SIG-M5 (cell line): ENCODE results near the gene PLGRKT.
"Not testable (repeated sequence)": the region's sequence is repeated elsewhere in the genome, so short reads cannot be mapped to it uniquely, and the experiment has no call there.

ENCODE experiments used
- DNase-seq: peaks from one replicate; lab custom pipeline; 2025; lab: John Stamatoyannopoulos, UW

Gene PLGRKT

DNA sequence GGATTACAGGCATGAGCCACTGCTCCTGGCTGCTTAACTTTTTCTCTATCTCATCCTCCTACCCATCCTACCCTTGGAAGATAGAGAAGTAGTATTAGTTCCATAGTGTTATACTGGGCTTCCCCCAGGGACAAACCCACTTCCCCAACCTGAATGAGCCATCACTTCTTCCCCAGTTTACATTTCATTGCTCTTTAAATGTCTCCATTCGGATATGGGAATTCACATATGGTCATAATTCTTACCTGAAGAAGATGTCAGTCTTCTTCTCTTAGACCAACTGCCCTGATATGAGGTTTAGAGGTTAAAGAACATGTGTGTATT is 14.5 kb upstream of the PLGRKT start:
- no peak for DNase-seq

DNA sequence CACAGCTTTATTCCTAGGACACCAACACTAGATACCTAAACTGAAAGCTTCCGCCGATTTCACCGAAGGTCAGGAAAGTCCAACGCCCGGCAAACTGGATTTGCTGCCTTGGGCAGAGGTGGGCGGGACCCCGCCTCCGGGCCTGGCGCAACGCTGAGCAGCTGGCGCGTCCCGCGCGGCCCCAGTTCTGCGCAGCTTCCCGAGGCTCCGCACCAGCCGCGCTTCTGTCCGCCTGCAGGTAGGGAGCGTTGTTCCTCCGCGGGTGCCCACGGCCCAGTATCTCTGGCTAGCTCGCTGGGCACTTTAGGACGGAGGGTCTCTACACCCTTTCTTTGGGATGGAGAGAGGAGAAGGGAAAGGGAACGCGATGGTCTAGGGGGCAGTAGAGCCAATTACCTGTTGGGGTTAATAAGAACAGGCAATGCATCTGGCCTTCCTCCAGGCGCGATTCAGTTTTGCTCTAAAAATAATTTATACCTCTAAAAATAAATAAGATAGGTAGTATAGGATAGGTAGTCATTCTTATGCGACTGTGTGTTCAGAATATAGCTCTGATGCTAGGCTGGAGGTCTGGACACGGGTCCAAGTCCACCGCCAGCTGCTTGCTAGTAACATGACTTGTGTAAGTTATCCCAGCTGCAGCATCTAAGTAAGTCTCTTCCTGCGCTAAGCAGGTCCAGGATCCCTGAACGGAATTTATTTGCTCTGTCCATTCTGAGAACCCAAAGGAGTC is 12.8 kb upstream of the PLGRKT start, which contains the start of gene CD274:
Gene CD274, plus strand, starts transcription at position 184 of the 733 bp plus-strand sequence. CDS start 5,572 bp downstream, outside the sequence.
- DNase-seq = no peak

DNA sequence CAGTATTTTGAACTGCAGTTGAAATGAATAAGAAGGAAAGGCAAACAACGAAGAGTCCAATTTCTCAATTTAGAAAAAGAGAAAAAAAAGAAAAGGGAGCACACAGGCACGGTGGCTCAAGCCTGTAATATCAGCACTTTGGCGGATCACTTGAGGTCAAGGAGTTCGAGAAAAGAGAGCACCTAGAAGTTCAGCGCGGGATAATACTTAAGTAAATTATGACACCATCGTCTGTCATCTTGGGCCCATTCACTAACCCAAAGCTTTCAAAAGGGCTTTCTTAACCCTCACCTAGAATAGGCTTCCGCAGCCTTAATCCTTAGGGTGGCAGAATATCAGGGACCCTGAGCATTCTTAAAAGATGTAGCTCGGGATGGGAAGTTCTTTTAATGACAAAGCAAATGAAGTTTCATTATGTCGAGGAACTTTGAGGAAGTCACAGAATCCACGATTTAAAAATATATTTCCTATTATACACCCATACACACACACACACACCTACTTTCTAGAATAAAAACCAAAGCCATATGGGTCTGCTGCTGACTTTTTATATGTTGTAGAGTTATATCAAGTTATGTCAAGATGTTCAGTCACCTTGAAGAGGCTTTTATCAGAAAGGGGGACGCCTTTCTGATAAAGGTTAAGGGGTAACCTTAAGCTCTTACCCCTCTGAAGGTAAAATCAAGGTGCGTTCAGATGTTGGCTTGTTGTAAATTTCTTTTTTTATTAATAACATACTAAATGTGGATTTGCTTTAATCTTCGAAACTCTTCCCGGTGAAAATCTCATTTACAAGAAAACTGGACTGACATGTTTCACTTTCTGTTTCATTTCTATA is 12.0 kb upstream of the PLGRKT start:
- no peak for DNase-seq

DNA sequence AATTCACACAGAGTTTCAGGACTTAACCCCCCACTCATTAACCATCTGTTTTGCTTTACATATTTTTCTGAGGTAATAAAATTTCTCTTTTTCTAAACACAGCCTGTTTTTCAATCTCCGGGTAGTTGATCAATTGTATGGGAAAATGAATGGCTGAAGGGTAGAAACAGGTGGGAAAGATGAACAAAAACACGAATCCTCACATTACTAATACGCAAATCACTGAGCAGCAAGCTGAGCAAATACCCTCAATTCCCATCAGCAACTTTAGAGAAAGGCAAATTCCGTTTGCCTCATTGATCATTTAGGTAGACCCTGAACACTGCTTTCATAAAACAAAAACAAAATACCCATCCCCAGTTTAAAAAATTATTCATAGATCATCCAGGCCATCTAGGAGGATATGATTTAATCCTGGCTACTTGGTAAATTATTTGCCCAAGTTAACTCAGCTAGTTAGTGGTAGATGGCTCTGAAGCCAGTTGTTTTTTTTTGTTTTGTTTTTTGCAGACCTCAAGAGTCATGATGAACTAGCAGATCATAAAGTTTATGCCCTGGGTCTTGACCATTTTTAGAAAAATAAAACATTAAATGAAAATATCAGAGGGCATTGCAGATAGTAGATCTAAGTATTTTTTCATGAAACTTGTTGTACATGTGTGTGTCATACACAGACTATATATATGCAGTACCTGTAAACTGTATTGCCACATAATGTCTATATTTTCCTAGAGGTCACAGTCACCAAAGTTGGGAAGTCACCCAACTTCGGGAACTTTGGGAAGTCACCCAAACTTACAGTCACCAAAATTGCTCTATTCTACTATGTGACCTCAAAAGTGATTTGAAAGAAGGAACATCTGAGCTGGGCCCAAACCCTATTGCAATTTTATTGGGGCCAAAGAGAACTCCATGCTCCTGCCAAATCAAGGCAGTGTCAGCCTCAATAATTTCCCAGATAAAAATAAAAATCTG is 11.0 kb upstream of the PLGRKT start:
- DNase-seq = no peak

DNA sequence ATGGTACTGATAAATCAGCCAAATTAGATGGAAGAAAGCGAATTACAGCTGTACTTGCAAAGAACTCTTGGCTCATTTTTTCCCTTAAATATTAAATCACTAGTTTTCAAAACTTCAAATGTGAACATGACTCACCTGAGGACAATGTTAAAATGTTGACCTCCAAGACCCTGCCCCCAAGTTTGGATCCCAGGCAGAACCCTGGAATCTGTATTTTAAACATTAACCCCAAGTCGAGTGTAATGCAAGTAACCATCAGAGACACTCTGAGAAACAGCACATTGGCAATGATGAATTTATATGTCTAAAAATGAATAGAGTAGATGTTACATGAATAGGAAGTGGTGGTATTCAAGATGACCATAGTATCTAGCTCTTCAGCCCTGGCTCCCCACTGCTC is 10.3 kb upstream of the PLGRKT start:
- no peak for DNase-seq

DNA sequence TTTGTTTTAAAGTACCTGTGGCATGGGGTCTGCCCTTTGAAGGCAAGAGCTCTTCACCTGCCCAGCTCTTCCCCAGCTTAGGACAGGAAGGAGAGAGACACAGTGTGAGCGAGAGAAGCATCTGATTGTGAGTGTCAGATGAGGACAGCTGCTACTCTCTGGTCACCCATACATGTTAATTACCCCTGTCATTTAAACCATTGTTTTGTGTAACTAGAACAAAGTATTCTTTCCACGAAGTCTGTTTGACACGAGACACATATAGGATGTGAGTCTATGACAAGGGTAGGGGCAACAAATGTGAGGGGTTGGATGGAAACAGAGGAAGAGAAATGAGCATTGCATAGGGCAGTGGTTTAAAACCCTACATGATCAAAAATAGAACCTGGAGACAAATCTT is 9.6 kb upstream of the PLGRKT start:
- DNase-seq = no peak

DNA sequence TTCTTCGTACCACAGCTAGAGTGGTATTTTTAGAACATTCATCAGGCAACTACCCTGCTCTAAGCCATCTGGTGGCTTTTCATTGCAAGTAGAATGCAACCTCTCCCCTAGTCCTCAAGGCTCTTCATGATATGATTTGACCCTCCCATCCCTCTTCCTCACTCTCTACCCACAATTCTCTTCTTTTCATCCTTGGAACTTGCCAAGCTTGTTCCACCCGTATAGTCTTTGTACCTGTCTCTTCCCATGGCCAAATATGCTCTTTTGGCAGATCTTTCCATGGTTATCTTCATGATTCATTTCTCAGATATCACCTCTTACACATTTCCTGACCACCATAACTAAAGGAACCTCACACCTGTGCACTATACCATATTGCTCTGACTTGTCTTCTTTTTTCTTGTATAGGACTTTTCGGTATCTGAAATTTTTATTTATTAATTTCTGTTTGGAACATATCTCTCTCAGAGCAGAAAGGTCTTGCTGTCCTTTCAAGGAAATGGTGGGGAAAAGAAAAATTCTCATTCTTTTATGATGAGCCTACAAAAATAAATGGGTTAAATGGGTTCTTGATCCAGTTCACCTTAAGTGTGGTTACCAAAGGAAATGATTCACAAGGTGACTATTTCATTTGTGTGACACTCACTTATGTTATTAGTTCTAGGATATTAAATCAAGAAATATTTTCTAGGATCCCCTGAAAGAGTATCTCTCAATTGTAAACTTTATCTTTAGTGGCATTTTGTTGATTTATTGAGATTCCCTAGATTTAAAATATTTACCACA is 8.9 kb upstream of the PLGRKT start:
- no peak for DNase-seq

DNA sequence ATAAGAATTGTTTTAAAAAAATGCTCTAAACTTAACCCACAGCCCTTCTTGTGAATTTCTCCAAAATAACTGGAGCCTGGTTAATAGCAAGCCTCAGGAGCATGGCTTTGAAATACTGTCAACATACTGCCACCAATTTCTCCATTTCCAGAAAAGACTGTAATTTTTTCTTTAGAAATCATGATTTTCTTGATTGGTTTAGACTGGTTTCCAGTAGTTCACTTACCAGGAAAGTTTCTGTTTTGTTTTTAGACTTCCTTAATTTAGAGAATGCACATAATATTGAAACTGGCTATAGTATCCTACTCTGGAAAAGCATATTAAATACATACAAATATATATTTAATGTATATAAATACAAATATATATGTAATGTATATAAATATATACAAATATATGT is 8.2 kb upstream of the PLGRKT start:
- no peak for DNase-seq

DNA sequence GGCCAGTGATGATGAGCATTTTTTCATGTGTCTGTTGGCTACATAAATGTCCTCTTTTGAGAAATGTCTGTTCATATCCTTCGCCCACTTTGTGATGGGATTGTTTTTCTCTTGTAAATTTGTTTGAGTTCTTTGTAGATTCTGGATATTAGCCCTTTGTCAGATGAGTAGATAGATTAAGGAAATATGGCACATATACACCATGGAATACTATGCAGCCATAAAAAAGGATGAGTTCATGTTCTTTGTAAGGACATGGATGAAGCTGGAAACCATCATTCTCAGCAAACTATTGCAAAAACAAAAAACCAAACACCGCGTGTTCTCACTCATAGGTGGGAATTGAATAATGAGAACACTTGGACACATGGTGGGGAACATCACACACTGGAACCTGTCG is 7.4 kb upstream of the PLGRKT start:
- not testable (repeated sequence) for DNase-seq

DNA sequence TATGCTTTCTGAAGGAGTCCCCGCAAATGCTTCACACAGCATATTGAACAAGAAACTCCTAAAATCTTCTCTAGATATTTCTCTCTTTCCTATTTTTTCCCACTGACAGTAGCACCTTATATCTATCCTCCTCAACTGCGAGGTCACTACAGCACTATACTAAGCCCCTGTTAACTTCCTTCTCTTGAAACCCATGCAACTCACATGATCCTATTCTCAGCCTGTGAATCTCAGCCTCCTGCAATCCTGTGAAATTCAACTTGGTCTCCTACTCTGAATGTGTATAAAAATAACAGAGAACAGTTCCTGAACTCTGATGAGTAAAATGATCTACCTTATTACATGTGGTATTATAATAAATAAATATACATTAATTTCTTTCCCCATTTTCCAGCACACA is 6.1 kb upstream of the PLGRKT start:
- DNase-seq = no peak

DNA sequence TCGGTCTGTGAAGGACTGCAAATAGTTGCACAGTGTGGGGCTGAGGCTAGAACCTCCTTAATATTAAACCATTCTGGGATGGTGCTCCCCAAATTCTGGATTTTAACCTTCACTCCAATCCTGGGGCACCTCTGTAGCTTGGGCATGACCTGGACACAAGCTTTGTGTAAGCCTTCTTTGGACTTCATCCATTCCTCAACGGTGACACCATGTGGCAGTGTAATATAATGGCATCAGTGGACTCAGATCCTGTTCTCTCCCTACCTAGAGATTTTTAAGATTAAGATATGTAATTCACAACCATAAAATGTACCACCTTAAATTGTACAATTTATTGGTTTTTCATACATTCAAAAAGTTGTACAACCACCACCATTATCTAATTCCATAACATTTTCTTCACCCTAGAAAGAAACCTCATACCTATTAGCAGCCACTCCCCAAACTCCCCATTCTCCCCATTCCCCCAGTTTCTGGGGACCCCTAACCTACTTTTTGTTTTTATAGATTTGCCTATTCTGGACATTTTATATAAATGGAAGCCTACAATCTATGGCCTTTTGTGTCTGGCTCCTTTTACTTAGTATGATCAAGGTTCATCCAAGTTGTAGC is 4.8 kb upstream of the PLGRKT start:
- DNase-seq = no peak

DNA sequence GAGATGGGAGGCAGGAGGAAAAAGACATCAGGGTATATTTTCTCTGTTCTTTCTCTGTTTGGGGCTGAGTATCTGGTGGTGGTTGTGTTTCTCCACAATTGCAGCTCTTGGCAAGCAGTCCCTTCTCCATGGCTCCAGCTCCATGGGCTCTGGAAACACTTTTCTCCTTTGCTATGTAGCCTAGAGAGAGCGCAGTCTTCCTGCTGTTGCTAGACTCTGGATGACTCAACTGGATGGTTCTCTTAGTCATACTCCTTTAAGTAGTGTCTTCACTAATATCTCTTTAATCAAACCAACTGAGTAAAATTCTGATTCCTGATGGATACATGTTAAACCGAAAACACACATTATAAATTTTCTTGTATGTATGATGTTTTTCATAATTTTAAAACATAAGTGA is 3.3 kb upstream of the PLGRKT start:
- DNase-seq = no peak

DNA sequence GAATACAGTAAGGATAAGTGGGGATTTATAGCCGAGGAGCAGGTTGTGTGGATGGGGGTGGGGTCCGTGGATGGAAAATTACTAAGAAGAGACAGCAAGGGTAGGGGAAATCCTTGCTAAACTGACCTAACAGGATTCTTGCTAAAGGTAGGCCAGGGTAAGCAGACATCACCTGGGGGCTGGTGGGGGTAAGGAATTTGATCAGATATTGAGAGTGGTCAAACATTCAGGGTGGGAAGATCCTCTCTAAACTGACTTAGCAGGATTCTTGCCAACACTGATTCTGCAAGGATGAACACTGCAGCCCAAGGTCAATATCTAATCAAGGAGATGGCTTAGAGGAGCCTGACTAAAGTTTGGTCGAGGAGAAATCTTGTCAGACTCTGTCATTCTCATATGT is 2.7 kb upstream of the PLGRKT start:
- no peak for DNase-seq

DNA sequence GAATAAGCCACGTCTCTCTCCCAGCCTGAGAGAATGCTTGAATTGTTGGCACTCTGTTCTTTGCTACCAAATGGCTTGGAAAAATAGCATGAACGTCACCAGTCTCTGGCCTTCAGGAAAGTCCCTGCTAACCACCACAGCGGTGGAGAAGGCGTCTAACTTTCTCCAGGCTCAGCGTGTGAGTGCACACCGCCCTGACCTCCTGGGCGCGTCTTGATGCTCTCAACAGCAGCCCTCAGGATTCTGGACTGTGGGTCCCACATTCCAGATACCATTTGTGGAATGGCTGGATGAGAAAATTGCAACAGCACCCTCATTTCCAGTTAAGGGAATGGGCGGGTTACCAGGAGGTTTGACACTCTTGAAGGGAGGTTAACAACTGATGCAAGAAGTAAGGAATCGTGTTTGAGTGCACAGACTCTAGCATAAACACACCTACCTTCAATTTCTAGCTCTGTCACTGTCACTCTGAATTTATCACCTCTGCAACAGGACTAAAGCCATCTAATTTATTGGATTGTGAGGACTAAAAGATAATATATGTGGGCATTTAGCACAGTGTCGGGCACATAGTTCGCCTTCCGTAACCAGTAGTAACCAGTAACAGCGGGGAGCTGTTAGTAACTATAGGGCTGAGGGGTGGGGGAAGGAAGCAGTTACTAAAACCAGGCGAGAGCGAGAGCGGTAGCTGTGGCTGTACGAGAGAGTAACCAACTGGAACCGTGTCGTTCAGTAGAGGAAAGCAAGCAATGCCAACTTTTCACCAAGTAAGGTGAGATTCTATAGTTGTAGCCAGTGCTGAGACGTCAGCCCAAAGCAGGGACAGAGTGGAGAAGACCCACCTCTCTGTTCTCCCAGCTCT is 807 bp upstream of the PLGRKT start:
- DNase-seq = no peak

DNA sequence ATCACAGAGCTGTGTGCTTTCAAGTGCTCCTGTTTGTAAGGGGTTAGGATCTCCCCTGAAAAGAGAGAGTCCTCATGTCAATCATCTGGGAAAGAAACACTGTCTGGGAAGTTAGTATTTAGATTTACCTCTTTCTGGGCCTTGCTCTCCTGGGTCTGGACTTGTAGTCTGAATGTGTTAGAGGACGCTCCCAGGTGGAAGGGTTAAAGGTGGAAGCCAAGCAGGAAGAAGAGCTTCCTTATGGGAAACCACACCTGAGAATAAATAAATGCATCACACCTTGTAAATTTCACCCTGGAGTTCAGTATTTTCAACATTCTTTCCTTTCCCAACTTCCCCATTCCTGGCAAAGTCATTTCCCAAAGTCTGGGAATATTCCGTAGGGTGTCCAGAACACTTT is 1.3 kb downstream of the PLGRKT start:
- no peak for DNase-seq

DNA sequence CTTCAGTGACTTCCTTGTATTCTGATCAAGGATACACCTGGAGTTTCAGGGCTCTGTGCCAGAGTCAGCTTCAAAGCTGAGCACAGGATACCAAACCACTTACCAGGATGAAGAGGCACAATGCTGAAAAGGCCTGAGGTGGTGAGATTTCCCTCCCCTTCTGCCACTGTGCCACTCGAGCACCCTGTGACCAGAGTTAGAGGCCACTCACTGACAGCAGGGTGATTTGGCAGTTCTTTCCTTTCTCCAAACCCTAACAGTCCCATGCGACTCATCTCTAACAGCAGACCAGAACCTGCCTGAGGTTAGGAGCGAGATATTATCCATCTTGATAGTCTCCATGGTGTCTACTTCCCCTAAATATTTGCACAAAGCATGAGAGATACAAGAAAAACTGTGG is 1.8 kb downstream of the PLGRKT start:
- DNase-seq = no peak

DNA sequence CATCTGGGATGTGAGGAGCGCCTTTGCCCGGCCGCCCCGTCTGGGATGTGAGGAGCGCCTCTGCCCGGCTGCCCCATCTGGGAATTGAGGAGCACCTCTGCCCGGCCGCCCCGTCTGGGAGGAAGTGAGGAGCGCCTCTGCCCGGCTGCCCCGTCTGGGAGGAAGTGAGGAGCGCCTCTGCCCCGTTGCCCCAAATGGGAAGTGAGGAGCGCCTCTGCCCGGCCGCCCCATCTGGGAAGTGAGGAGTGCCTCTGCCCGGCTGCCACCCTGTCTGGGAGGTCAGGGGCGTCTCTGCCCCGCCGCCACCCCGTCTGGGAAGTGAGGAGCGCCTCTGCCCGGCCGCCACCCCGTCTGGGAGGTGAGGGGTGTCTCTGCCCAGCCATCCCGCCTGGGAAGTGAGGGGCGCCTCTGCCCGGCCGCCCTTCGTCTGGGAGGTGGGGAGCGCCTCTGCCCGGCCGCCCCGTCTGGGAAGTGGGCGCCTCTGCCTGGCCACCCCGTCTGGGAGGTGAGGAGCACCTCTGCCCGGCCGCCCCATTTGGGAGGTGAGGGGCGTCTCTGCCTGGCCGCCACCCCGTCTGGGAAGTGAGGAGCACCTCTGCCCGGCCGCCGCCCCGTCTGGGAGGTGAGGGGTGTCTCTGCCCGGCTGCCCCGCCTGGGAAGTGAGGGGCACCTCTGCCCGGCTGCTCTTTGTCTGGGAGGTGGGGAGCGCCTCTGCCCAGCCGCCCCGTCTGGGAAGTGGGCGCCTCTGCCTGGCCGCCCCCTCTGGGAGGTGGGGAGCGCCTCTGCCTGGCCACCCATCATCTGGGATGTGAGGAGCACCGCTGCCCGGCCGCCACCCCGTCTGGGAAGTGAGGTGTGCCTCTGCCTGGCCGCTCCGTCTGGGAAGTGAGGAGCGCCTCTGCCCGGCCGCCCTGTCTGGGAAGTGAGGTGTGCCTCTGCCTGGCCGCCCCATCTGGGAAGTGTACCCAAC is 3.6 kb downstream of the PLGRKT start:
- not testable (repeated sequence) for DNase-seq

DNA sequence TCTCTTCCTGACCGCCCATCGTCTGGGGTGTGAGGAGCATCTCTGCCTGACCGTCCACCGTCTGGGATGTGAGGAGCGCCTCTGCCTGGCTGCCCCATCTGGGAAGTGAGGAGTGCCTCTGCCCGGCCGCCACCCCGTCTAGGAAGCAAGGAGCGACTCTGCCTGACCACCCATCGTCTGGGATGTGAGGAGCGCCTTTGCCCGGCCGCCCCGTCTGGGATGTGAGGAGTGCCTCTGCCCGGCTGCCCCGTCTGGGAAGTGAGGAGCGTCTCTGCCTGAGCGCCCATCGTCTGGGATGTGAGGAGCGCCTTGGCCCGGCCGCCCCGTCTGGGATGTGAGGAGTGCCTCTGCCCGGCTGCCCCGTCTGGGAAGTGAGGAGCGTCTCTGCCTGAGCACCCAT is 4.4 kb downstream of the PLGRKT start:
- DNase-seq = not testable (repeated sequence)

DNA sequence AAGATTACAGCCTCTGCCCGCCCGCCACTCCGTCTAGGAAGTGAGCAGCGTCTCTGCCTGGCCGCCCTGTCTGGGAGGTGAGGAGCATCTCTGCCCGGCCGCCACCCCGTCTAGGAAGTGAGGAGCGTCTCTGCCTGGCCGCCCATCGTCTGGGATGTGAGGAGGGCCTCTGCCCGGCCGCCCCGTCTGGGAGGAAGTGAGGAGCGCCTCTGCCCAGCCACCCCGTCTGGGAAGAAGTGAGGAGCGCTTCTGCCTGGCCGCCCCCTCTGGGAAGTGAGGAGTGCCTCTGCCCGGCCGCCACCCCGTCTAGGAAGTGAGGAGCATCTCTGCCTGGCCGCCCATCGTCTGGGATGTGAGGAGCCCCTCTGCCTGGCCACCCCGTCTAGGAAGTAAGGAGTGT is 4.8 kb downstream of the PLGRKT start:
- DNase-seq = not testable (repeated sequence)
